Measurements from ENCODE around the gene STARD7.
"Not testable (repeated sequence)": the region's sequence is repeated elsewhere in the genome, so short reads cannot be mapped to it uniquely, and the experiment has no call there.

The STARD7 gene

DNA sequence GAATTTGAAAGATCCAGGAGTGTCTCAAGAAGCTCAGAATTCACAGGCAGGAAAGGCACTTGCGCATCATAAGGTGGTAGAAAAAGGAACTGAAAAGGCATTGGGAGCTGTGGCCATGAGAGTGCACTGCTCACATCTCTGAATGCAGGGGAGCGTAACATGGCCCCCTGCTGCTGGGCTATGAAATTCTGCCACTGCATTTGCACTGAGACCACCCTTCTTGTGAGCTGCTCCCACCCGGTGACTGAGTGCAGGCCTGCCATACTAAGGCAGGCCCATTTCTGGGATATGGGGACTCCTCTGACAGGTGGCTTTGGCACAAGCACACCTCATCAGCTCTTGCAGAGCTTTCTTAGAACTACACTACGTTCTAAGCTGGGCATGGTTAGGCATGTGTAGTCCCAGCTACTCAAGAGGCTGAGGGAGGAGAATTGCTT, 25.3 kb upstream of the STARD7 start:
- no peak for DNase-seq (ENCODE audit: low read depth in 2 of 2)

DNA sequence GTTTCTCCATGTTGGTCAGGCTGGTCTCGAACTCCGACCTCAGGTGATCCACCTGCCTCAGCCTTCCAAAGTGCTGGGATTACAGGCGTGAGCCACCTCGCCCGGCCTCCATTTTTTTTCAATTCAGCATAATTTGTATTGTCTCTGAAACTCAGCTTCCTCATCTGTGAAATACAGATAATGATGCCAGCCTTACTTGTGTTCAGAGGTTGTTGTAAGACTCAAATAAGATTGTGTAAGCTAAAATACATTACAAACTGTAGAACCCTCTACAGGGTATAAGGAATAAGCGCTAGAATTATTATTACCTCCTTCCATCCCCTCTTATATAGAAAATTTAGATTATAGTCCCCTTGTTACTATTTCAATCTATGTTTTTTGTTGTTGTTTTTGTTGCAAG, 24.8 kb upstream of the STARD7 start:
- DNase-seq (ENCODE audit: low read depth in 2 of 2): no peak

DNA sequence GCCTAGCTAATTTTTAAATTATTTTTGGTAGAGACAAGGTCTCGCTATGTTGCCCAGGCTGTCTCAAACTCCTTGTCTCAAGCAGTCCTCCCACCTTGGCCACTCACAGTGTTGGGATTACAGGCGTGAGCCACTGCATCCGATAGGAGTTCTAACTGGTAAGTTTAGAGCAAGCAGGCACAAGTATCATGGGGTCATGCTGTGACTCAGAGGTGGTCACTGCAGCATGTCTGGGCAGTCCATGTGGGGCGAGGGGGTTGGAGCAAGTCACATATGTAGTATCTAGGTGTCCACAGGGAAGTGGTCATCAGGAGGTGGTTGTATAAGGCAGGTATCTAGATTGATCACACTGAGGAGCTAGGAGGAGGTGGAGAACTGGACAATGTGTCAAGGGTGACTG, 22.7 kb upstream of the STARD7 start:
- DNase-seq (ENCODE audit: low read depth in 2 of 2): no peak

DNA sequence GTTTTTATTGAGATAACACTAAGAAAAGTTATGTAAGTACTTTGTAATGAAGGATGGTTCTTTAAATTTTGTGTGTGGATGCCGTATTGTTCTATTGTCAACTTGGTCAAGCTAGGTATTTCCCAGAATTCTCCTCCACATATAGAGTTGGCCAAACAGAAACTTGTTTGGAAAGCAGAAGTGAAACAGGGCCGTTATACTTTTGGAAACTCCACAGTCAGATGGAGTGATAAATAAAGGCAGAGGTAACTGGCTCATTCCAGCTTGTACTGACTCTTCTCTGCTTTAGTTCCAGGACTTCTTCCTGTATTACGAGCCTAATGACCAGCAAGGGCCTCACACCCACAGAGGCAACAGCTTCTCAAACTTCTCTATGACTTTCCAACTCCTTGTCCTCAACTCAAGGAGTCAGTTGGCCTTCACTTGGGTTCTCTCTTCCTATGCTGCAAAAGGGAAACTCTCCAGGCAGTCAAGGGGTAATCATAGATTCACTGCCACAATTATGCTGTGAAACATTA, 16.4 kb upstream of the STARD7 start:
- no peak for DNase-seq (ENCODE audit: low read depth in 2 of 2)

DNA sequence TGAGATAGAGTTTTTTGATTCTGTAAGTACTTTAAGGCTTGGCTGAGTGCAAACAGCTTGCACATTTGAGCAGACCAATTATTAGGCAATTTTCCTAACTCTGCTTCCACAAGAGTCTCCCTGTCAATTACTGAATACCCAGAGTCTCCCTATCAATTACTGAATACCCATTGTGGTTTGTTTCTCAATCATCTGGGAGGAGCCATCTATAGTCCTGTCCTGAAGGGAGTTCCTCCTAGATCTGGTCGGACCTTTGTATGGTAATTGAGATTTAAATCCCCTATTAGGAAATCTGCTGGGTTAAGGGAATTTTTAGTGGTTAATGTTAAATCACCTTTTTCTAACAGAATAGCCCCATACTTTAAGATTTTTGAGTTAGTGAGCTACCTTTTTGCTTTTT, 12.5 kb upstream of the STARD7 start:
- DNase-seq (ENCODE audit: low read depth in 2 of 2): not testable (repeated sequence)

DNA sequence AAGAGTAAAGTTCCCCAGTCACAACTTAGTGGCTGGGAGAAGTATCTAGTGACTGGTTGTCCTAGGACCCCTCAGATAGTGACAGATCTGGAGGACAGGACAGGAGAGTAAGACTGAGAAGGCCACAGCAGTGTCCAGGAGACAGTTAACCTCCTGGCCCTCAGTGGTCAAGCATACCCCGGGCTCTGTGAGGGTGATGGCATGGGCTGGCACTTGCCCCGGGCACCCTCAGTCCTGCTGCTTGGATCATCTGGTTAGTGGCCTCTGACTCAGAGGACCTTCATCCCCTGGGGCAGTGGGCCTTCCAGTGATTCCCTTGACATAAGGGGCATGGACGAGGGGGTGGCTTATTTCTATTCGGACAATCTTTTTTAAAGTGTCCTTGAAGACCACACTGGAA, 11.3 kb upstream of the STARD7 start:
- DNase-seq (ENCODE audit: low read depth in 2 of 2): not testable (repeated sequence)

DNA sequence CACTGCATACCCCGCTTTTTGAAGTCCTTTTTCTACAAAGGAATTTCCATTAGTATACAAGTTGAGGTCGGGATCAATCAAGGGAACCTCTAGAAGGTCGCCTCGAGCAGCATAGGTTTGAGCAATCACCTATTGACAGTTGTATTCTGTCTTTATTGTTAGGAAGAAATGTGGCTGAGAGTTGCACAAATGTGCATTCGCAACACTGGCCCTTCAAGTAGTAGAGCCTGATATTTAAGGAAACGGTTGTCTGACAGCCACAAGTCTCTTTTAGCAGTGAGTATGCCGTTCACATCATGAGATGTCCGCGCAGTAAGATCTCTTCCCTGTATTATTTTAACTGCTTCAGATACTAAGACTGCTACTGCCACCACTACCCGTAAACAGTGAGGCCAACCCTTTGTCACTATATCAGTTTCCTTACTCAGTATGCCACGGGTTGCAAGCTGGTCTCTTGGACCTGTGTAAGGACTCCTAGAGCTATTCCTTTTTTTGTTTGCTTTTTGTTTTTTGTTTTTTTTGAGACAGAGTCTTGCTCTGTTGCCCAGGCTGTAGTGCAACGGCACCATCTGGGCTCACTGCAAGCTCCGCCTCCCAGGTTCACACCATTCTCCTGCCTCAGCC, 10.0 kb upstream of the STARD7 start:
- DNase-seq (ENCODE audit: low read depth in 2 of 2): no peak

DNA sequence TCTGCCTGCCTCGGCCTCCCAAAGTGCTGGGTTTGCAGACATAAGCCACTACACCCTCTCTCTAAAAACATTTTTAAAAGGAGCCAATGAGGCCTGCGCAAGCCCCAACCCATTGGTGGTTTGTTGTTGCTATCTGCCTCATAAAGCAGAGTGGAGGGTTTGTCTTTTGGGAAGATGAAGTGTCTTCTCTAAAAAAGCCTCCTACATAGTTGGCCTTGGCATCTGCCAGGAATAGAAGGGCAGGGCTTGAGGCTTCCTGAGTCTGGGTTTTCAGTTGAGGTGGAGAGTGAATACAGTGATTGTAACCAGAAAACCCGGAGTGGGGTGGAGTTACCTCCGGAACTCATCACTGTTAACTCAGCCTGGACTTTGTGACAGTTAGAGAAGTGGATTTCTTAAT, 5.9 kb upstream of the STARD7 start:
- no peak for DNase-seq (ENCODE audit: low read depth in 2 of 2)

DNA sequence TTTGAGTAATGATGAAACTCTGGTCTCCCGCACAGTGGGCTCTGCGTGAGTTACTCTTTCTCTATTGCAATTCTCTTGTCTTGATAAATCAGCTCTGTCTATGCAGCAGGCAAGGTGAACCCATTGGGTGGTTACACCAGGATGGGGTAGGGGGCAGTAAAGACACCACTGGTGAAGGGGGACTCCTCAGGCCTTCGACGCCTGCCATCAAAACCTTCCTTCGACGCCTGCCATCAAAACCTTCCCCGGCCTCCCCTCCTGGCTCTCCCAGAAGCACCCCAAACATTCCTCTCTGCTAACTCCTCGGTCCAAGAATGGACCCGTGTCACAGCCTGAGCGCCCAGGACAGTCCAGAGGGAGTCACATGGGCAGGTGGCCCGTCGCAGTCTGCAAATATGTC, 4.8 kb upstream of the STARD7 start:
- DNase-seq (ENCODE audit: low read depth in 2 of 2): no peak

DNA sequence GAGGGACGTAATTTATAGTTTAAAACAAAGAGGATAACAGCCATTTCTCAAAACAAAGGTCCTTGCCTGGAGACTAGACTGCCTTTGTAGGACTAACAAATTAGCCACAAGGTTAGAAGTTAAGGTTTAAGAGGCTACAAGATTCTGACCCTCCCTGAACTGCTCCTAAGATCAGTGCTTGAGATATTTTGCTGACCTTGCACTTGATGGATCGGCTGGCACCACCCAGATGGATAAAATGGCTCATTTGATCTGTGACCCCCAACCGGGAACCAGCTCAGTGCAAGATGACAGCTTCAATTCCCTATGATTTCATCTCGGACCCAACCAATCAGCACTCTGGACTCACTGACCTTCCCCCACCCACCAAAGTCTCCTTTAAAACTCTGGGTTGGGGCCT, 3.7 kb upstream of the STARD7 start:
- DNase-seq (ENCODE audit: low read depth in 2 of 2): no peak

DNA sequence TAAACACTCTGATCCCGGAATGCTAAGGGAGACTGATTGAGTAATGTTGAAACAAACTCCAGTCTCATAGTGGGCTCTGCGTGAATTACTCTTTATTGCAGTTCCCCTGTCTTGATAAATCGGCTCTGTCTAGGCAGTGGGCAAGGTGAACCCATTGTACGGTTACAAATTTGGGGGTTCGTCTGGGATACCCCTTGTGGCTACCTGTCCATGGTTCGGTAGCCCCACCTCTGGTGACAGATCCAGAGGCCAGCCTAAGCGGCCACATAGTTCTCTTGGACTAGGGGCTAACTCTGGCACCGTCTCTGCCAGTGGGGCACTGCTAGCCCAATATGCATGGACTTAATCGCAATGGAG, 1.1 kb upstream of the STARD7 start:
- DNase-seq (ENCODE audit: low read depth in 2 of 2): no peak

DNA sequence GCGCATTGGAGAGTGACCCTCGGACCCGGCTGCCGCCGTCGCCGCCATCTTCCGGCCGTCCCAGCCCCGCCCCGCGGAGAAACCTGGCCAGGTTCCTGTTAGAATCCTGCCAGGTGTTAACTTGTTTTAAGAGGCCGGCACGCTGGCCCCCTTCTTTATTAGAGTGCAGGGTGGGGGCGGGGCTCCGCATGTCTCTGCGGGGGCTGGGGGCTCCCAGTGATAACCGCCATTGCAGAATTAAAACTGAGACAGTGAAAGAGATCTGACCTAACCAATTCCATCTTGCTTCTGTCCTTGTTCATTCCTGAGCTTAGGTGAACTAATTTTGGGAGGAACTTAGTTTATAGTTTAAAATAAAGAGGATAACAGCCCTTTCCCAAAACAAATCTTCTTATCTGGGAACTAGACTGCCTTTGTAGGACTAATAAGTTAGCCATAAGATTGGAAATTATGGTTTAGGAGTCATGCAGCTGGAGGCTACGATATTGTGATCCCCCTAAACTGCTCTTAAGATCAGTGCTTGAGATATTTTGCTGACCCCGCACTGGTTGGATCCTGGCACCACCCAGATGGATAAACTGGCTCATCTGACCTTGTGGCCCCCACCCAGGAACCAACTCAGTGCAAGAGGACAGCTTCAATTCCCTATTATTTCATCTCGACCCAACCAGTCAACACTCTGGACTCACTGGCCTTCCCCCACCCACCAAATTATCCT, 543 bp upstream of the STARD7 start:
- no peak for DNase-seq (ENCODE audit: low read depth in 2 of 2)

DNA sequence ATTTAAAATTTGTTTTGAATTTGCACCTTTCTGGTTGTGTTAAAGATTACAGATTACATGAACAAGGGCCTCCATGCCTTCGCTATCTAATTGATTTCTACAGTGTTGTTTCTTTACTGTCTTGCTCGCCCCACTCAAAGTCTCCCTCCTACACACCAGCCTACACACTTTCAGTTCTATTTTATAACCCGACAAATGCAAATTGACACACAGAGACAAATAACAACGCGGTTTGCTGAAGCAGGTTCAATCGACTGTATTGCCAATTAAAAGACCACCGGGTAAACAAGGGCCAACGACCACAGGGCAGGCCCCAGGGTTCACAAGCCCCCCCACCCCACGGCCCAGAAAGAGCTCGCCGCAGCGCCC, 869 bp downstream of the STARD7 start:
- no peak for DNase-seq (ENCODE audit: low read depth in 2 of 2)

DNA sequence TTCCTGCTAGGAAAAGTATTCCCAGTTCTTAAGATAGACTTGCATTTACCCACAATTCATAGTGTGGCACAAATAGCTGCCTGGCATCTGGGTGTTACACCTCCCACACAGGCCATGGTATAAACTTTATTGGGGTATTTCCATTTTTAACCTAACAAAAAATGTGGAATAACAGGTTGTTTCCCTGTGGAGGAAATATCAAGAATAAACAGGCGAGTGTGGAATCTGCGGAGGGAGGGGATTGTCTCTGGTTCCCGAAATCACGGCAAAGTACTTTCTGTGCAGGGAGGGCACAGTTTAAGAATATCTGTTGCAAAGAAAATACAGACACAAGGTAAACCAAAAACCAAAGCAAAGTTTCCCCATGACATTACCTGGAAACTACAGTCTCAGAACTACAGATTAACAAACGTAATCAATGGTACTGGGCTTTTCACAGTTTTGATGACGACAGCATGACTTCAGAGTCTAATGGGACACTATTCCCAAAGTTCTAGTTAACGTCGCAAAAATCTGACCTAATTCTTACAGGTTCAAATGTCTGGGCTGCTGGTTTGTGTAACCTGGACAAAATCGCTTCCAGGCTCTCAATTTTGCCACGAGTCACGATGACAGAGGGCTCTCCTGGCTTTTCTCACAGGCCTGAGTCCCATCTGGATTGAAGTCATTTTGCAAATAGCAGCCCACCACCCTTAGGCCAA, 1.4 kb downstream of the STARD7 start:
- DNase-seq (ENCODE audit: low read depth in 2 of 2): no peak

DNA sequence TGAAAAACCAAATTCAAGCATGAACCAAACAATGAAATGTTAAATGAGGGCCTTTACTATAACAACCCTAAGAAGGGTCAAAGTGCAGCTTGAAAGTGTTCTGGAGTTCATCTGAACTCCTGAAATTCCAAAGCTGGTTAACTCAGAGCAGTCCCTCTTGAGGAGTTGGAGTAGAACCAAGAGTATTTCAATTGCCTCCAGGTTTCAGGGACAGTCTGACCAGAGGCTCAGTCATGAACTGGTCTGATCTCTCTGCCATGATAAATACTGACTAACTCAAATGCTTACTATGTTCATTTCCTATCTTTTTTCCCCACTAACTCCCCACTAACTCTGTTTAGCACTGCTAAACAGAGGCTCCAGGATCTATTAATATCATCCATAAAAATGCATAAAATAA, 2.7 kb downstream of the STARD7 start:
- no peak for DNase-seq (ENCODE audit: low read depth in 2 of 2)

DNA sequence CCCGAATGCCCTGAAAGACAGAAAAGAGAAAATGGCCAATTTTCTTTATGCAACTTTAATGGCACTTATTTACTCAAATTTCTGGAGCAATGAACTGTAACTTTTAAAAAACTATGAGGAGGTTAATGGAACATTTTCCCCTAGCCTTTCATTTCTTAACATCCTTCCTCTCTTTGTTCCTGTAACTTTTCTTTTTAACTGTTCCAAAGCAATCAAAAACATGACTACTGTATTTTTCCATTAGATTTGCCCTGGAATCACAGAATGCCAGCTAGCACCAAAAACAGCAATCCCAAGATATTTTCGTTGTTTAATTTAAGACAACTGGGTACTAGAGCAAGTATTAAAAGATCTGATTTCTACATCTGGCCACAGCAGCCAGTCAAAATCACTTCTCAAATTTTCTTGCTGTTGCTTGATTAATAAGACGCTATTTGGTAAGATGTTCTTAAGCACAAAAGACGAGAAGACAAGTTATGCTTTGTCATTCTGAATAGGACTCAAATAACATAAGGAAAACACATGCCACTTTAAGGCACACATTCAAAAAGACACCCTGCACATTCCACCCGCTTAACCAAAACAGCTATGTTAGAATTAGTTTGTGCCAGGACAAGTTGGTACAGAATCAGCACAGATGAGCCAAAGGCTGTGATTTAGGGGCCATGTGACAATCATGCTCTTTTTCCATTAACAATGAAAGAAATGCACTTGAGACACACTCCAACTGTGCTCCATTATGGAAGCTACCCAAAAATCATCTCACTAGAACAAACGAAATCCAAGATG, 3.6 kb downstream of the STARD7 start:
- no peak for DNase-seq (ENCODE audit: low read depth in 2 of 2)

DNA sequence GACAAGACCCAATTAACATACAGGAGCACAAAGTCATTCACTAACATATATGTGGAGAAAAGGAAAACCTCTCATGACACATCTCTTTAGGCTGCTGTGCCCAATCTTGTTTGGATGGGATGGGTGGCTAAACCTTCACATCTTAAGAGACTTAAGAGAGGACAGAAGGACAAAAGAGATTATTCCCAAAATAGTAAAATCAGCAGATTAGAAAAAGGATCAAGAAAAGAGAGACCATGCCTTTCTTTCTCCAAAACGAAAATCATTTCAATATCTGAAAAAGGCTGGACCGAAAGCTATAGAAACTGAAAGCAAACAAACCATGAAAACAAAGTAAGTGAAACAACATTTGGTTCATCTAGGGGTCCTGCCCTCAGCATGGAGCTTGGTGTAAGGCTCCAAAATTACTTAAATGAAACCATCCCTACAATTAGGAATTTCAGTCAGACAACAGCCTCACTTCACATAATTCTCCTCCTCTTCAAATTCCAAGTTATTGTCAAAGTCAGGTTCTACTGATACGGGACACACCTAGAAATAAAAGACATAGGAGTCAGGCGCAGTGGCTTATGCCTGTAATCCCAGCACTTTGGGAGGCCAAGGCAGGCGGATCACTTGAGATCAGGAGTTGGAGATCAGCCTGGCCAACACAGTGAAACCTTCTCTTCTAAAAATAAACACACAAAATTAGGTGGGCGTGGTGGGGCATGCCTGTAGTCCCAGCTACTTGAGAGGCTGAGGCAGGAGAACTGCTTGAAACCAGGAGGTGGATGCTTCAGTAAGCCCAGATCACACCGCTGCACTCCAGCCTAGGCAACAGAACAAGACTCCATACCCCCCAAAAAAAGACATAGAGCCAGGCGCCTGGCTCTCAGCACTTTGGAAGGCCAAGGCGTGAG, 5.2 kb downstream of the STARD7 start:
- DNase-seq (ENCODE audit: low read depth in 2 of 2): no peak

DNA sequence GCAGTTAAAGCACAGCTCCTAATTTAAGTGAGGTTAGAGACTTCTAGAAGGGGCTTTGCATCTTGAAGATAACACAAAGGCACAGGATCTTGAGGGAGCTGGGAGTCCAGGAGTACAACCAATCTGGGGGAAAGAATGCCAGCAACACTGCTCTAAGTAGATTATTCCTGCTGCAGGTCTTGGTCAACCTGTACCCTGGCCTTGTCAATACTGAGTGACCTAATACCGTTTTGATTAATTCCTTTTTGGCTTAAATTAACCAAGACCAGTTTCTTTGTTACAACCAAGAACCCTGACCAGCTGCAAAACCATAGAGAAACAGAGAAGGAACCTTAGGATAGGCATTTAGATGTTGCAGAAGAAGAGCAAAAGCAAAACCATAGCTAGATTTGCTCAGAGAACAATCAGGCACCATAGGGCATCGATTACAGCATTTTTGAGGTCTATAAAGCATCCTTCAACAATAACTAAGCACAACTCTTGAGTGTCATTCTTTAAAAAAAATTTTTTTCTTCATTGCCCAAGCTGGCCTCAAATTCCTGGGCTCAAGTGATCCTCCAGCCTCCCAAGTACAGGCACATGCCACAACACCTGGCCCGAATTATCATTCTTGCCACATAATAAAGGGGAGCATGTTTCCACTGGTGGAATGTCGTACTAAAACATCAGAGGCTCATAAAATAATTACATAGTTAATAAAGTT, 6.3 kb downstream of the STARD7 start:
- DNase-seq (ENCODE audit: low read depth in 2 of 2): no peak

DNA sequence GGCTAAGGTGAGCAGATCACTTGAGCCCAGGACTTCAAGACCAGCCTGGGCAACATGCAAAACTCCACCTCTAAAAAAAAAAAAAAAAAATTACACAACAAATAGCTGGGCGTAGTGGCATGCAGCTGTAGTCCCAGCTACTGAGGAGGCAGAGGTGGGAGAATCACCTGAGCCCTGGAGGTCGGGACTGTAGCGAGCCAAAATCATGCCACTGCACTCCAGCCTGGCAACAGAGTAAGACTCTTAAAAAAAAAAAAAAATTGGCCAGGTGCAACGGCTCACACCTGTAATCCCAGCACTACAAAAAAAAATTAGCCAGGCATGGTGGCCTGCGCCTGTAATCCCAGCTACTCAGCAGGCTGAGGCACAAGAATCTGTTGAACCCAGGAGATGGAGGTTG, 7.3 kb downstream of the STARD7 start:
- DNase-seq (ENCODE audit: low read depth in 2 of 2): no peak

DNA sequence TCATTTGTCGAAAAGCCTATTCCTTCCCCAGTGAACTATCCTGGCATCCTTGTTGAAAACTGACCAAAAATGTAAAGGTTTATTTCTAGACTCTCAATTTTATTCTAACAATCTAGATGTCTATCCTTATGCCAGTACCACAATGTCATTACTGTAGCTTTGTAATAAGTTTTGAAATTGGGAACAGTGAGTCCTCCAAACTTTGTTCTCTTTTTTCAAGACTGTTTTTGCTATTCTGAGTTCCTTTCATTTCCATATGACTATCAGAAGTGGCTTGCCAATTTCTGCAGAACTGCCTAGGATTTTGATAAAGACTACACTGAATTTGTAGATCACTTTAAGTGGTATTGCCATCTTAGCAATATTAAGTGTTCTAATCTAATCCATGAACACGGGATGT, 9.7 kb downstream of the STARD7 start:
- DNase-seq (ENCODE audit: low read depth in 2 of 2): no peak

All from stimulated activated CD8-positive, alpha-beta memory T cell treated with anti-CD3 and anti-CD28 coated beads, Interleukin-15, amount 100 ng/mL, for 4 hours (primary cell).